Measurements from ENCODE around the gene MARCHF4.

GRCh38 chr2:216420367-216421101, 48.3 kb upstream of the MARCHF4 start:
- TF ChIP-seq POLR2AphosphoS5 (IDR thresholded peaks at IDR 0.05) (no peak), POLR2A (IDR thresholded peaks at IDR 0.05) (no peak)
- TF ChIP-seq, protein P1, sequence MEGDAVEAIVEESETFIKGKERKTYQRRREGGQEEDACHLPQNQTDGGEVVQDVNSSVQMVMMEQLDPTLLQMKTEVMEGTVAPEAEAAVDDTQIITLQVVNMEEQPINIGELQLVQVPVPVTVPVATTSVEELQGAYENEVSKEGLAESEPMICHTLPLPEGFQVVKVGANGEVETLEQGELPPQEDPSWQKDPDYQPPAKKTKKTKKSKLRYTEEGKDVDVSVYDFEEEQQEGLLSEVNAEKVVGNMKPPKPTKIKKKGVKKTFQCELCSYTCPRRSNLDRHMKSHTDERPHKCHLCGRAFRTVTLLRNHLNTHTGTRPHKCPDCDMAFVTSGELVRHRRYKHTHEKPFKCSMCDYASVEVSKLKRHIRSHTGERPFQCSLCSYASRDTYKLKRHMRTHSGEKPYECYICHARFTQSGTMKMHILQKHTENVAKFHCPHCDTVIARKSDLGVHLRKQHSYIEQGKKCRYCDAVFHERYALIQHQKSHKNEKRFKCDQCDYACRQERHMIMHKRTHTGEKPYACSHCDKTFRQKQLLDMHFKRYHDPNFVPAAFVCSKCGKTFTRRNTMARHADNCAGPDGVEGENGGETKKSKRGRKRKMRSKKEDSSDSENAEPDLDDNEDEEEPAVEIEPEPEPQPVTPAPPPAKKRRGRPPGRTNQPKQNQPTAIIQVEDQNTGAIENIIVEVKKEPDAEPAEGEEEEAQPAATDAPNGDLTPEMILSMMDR (IDR thresholded peaks at IDR 0.05), result no peak
